ENCODE results near the gene OR10A3. TPM values are rescaled to one million over a fixed set of nuclear protein-coding genes. Genes with fewer than 3 reads are reported as not detected.

The OR10A3 gene
- total and polyA plus RNA-seq, 7 donors, result not detected

GRCh38 chr11:7931168-7931567, 10.3 kb downstream of the OR10A3 start, which contains the start of gene OR10A6:
OR10A6 (minus strand) TSS chr11:7931268; CDS start chr11:7928662, 2,606 bp downstream.
- no peak within 1 kb of the TSS for H3K27ac ChIP-seq

GRCh38 chr11:7927635-7928034, 13.9 kb downstream of the OR10A3 start:
- H3K27ac ChIP-seq, result no peak overlapping the region
- intact Hi-C loops (cut with DNase I), result no loop called here
- peaks cover 0 to 1% (median 0%) of the 10 kb centered on the region in 3 donors for H3K27me3 ChIP-seq (ENCODE audit: insufficient read depth in 3 of 3, low read length in 2 of 3)
- no peaks in the 10 kb centered on the region for H3K4me1 ChIP-seq
- no peak for DNase-seq
- no peak for TF ChIP-seq CTCF (IDR thresholded peaks at IDR 0.05)
- no peak overlapping the region for H3K4me3 ChIP-seq
- no peaks in the 10 kb centered on the region for H3K36me3 ChIP-seq (ENCODE audit: insufficient read depth in 1 of 2, low read depth in 1 of 2)
- no peak for ATAC-seq
- WGBS, 3 donors, result 84 to 88% (median 85%) methylated on average over 6 of the region's 6 CpGs
- H3K9me3 ChIP-seq, result no peaks in the 10 kb centered on the region

More at GRCh38 chr11:7931168-7931567, 10.3 kb downstream of the OR10A3 start, which contains the start of gene OR10A6:
- Histone ChIP-seq H3K4me3 (no peak within 1 kb of the TSS), H3K36me3 (ENCODE audit: insufficient read depth in 1 of 2, low read depth in 1 of 2) (no peaks in the 10 kb centered on the region), H3K27me3 (ENCODE audit: insufficient read depth in 3 of 3, low read length in 2 of 3) (peaks cover 0 to under 1% (median 0%) of the 10 kb centered on the region in 3 donors), H3K4me1 (no peaks in the 10 kb centered on the region), H3K9me3 (no peaks in the 10 kb centered on the region)
- intact Hi-C loops (cut with DNase I), result no loop called here
- DNase-seq (no peak), ATAC-seq (no peak)
- TF ChIP-seq CTCF (IDR thresholded peaks at IDR 0.05), result no peak
- 69 to 74% (median 69%) methylated on average over 4 of the region's 4 CpGs for WGBS, 3 donors

- Histone ChIP-seq H3K4me3 (no peak overlapping the region), H3K27ac (no peak overlapping the region), H3K36me3 (ENCODE audit: insufficient read depth in 1 of 2, low read depth in 1 of 2) (no peaks in the 10 kb centered on the region), H3K4me1 (no peaks in the 10 kb centered on the region), H3K27me3 (ENCODE audit: insufficient read depth in 3 of 3, low read length in 2 of 3) (peaks cover 0 to 1% (median 0%) of the 10 kb centered on the region in 3 donors), H3K9me3 (no peaks in the 10 kb centered on the region)
- no peak for DNase-seq
- intact Hi-C loops (cut with DNase I), result no loop called here
- ATAC-seq, result no peak
- no peak for TF ChIP-seq CTCF (IDR thresholded peaks at IDR 0.05)
- WGBS, 3 donors, result 70 to 84% (median 73%) methylated on average over 2 of the region's 2 CpGs
Observed at GRCh38 chr11:7924536-7924935, 17.0 kb downstream of the OR10A3 start.

- H3K4me1 ChIP-seq, result no peaks in the 10 kb centered on the region
- no peak for DNase-seq
- no peaks in the 10 kb centered on the region for H3K36me3 ChIP-seq (ENCODE audit: insufficient read depth in 1 of 2, low read depth in 1 of 2)
- ATAC-seq, result no peak
- no peak overlapping the region for H3K27ac ChIP-seq
- TF ChIP-seq CTCF (IDR thresholded peaks at IDR 0.05), result no peak
- intact Hi-C loops (cut with DNase I), result no loop called here
- no peaks in the 10 kb centered on the region for H3K9me3 ChIP-seq
- WGBS, 3 donors, result 58 to 68% (median 66%) methylated on average over 2 of the region's 2 CpGs
- no peak overlapping the region for H3K4me3 ChIP-seq
- H3K27me3 ChIP-seq (ENCODE audit: insufficient read depth in 3 of 3, low read length in 2 of 3), result no peaks in the 10 kb centered on the region
Observed at GRCh38 chr11:7918141-7918540, 23.4 kb downstream of the OR10A3 start.

GRCh38 chr11:7911011-7911410, 30.5 kb downstream of the OR10A3 start:
- DNase-seq, result no peak
- Histone ChIP-seq H3K27ac (no peak overlapping the region), H3K36me3 (ENCODE audit: insufficient read depth in 1 of 2, low read depth in 1 of 2) (no peaks in the 10 kb centered on the region)

More at GRCh38 chr11:7911011-7911410, 30.5 kb downstream of the OR10A3 start:
- Histone ChIP-seq H3K9me3 (no peaks in the 10 kb centered on the region), H3K4me1 (no peaks in the 10 kb centered on the region), H3K27me3 (ENCODE audit: insufficient read depth in 3 of 3, low read length in 2 of 3) (peaks cover 0 to 2% (median 0%) of the 10 kb centered on the region in 3 donors), H3K4me3 (no peak overlapping the region)
- ATAC-seq, result no peak
- TF ChIP-seq CTCF (IDR thresholded peaks at IDR 0.05), result no peak
- intact Hi-C loops (cut with DNase I), result no loop called here
